Renal pelvis (tissue), 12 donors: ENCODE measurements around the gene GSTP1. TPM values are rescaled to one million over a fixed set of nuclear protein-coding genes. Genes with fewer than 3 reads are reported as not detected.
"Not testable (repeated sequence)": the region's sequence is repeated elsewhere in the genome, so short reads cannot be mapped to it uniquely, and the experiment has no call there.

Source experiments
- DNase-seq: peaks from one replicate; pipeline ENCODE4 v3.0.0-alpha.2; 2013
- long read RNA-seq, 16 experiments: transcript quantifications; one replicate each; lab custom pipeline, GENCODE V29; 2026
- polyA plus RNA-seq, 3 donors: library from polyadenylated mRNA; unstranded; fragments of 120-200 nt; gene quantifications; one replicate each; pipeline ENCODE4 v1.2.1, GENCODE V29; 2013; ENCODE audit not compliant: insufficient read length in 3 of 3

The GSTP1 gene
- polyA plus RNA-seq, result 100 to 1,000 TPM; 728 to 847 (median 806) TPM
- long read RNA-seq, donor 1, transcript GSTP1-202 (7 exons, 961 nt), result major isoform, 608 of 863 reads
- long read RNA-seq, donor 1, transcript GSTP1-203 (3 exons, 736 nt), result minor isoform, 30 of 863 reads
- long read RNA-seq, donor 1, partial matches to known transcripts, result 212 of 863 reads
- long read RNA-seq, donor 1, other reads (novel, unspliced or antisense), result 11 of 863 reads
- long read RNA-seq, donor 2, transcript GSTP1-203 (3 exons, 736 nt), result minor isoform, 23 of 902 reads
- long read RNA-seq, donor 2, transcript GSTP1-202 (7 exons, 961 nt), result major isoform, 686 of 902 reads
- long read RNA-seq, donor 2, partial matches to known transcripts, result 178 of 902 reads
- long read RNA-seq, donor 2, other reads (novel, unspliced or antisense), result 13 of 902 reads
- long read RNA-seq, donor 3, transcript GSTP1-202 (7 exons, 961 nt), result major isoform, 584 of 777 reads
- long read RNA-seq, donor 3, transcript GSTP1-203 (3 exons, 736 nt), result minor isoform, 39 of 777 reads
- long read RNA-seq, donor 3, partial matches to known transcripts, result 144 of 777 reads
- long read RNA-seq, donor 3, other reads (novel, unspliced or antisense), result 9 of 777 reads
- long read RNA-seq, donor 4, transcript GSTP1-203 (3 exons, 736 nt), result minor isoform, 40 of 1,198 reads
- long read RNA-seq, donor 4, transcript GSTP1-202 (7 exons, 961 nt), result major isoform, 829 of 1,198 reads
- long read RNA-seq, donor 4, partial matches to known transcripts, result 302 of 1,198 reads
- long read RNA-seq, donor 4, other reads (novel, unspliced or antisense), result 26 of 1,198 reads
- long read RNA-seq, donor 5, transcript GSTP1-202 (7 exons, 961 nt), result major isoform, 350 of 517 reads
- long read RNA-seq, donor 5, transcript GSTP1-203 (3 exons, 736 nt), result minor isoform, 14 of 517 reads
- long read RNA-seq, donor 5, partial matches to known transcripts, result 152 of 517 reads
- long read RNA-seq, donor 5, other reads (novel, unspliced or antisense), result 0 of 517 reads
- long read RNA-seq, donor 6, transcript GSTP1-203 (3 exons, 736 nt), result minor isoform, 28 of 803 reads
- long read RNA-seq, donor 6, transcript GSTP1-202 (7 exons, 961 nt), result major isoform, 568 of 803 reads
- long read RNA-seq, donor 6, partial matches to known transcripts, result 190 of 803 reads
- long read RNA-seq, donor 6, other reads (novel, unspliced or antisense), result 16 of 803 reads
- long read RNA-seq, donor 7, transcript GSTP1-202 (7 exons, 961 nt), result major isoform, 777 of 1,145 reads
- long read RNA-seq, donor 7, transcript GSTP1-203 (3 exons, 736 nt), result minor isoform, 69 of 1,145 reads
- long read RNA-seq, donor 7, partial matches to known transcripts, result 282 of 1,145 reads
- long read RNA-seq, donor 7, other reads (novel, unspliced or antisense), result 16 of 1,145 reads
- long read RNA-seq, donor 8, transcript GSTP1-203 (3 exons, 736 nt), result minor isoform, 15 of 301 reads
- long read RNA-seq, donor 8, transcript GSTP1-202 (7 exons, 961 nt), result major isoform, 214 of 301 reads
- long read RNA-seq, donor 8, partial matches to known transcripts, result 72 of 301 reads
- long read RNA-seq, donor 8, other reads (novel, unspliced or antisense), result 0 of 301 reads
- long read RNA-seq, donor 9, transcript GSTP1-202 (7 exons, 961 nt), result major isoform, 675 of 938 reads
- long read RNA-seq, donor 9, transcript GSTP1-203 (3 exons, 736 nt), result minor isoform, 47 of 938 reads
- long read RNA-seq, donor 9, partial matches to known transcripts, result 202 of 938 reads
- long read RNA-seq, donor 9, other reads (novel, unspliced or antisense), result 12 of 938 reads
- long read RNA-seq, donor 10, transcript GSTP1-203 (3 exons, 736 nt), result minor isoform, 26 of 891 reads
- long read RNA-seq, donor 10, transcript GSTP1-202 (7 exons, 961 nt), result major isoform, 650 of 891 reads
- long read RNA-seq, donor 10, partial matches to known transcripts, result 210 of 891 reads
- long read RNA-seq, donor 10, other reads (novel, unspliced or antisense), result 5 of 891 reads
- long read RNA-seq, donor 11, transcript GSTP1-203 (3 exons, 736 nt), result minor isoform, 40 of 640 reads
- long read RNA-seq, donor 11, transcript GSTP1-202 (7 exons, 961 nt), result major isoform, 453 of 640 reads
- long read RNA-seq, donor 11, partial matches to known transcripts, result 147 of 640 reads
- long read RNA-seq, donor 11, other reads (novel, unspliced or antisense), result 0 of 640 reads
- long read RNA-seq, donor 12, transcript GSTP1-202 (7 exons, 961 nt), result major isoform, 824 of 1,192 reads
- long read RNA-seq, donor 12, transcript GSTP1-203 (3 exons, 736 nt), result minor isoform, 42 of 1,192 reads
- long read RNA-seq, donor 12, partial matches to known transcripts, result 307 of 1,192 reads
- long read RNA-seq, donor 12, other reads (novel, unspliced or antisense), result 19 of 1,192 reads
- long read RNA-seq, donor 13, transcript GSTP1-203 (3 exons, 736 nt), result minor isoform, 47 of 567 reads
- long read RNA-seq, donor 13, transcript GSTP1-202 (7 exons, 961 nt), result major isoform, 374 of 567 reads
- long read RNA-seq, donor 13, partial matches to known transcripts, result 141 of 567 reads
- long read RNA-seq, donor 13, other reads (novel, unspliced or antisense), result 5 of 567 reads
- long read RNA-seq, donor 14, result 0 reads
- long read RNA-seq, donor 15, transcript GSTP1-202 (7 exons, 961 nt), result major isoform, 890 of 1,368 reads
- long read RNA-seq, donor 15, transcript GSTP1-203 (3 exons, 736 nt), result minor isoform, 62 of 1,368 reads
- long read RNA-seq, donor 15, partial matches to known transcripts, result 390 of 1,368 reads
- long read RNA-seq, donor 15, other reads (novel, unspliced or antisense), result 24 of 1,368 reads
- long read RNA-seq, donor 16, transcript GSTP1-202 (7 exons, 961 nt), result major isoform, 695 of 944 reads
- long read RNA-seq, donor 16, transcript GSTP1-203 (3 exons, 736 nt), result minor isoform, 35 of 944 reads
- long read RNA-seq, donor 16, partial matches to known transcripts, result 202 of 944 reads
- long read RNA-seq, donor 16, other reads (novel, unspliced or antisense), result 12 of 944 reads

DNA sequence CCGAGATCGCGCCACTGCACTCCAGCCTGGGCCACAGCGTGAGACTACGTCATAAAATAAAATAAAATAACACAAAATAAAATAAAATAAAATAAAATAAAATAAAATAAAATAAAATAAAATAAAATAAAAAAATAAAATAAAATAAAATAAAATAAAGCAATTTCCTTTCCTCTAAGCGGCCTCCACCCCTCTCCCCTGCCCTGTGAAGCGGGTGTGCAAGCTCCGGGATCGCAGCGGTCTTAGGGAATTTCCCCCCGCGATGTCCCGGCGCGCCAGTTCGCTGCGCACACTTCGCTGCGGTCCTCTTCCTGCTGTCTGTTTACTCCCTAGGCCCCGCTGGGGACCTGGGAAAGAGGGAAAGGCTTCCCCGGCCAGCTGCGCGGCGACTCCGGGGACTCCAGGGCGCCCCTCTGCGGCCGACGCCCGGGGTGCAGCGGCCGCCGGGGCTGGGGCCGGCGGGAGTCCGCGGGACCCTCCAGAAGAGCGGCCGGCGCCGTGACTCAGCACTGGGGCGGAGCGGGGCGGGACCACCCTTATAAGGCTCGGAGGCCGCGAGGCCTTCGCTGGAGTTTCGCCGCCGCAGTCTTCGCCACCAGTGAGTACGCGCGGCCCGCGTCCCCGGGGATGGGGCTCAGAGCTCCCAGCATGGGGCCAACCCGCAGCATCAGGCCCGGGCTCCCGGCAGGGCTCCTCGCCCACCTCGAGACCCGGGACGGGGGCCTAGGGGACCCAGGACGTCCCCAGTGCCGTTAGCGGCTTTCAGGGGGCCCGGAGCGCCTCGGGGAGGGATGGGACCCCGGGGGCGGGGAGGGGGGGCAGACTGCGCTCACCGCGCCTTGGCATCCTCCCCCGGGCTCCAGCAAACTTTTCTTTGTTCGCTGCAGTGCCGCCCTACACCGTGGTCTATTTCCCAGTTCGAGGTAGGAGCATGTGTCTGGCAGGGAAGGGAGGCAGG is at the start of gene GSTP1:
Gene GSTP1 (plus strand): TSS at position 566 of the 958 bp plus-strand sequence. CDS start 32 bp downstream, at position 598.
- peak; percentile 95 for DNase-seq

DNA sequence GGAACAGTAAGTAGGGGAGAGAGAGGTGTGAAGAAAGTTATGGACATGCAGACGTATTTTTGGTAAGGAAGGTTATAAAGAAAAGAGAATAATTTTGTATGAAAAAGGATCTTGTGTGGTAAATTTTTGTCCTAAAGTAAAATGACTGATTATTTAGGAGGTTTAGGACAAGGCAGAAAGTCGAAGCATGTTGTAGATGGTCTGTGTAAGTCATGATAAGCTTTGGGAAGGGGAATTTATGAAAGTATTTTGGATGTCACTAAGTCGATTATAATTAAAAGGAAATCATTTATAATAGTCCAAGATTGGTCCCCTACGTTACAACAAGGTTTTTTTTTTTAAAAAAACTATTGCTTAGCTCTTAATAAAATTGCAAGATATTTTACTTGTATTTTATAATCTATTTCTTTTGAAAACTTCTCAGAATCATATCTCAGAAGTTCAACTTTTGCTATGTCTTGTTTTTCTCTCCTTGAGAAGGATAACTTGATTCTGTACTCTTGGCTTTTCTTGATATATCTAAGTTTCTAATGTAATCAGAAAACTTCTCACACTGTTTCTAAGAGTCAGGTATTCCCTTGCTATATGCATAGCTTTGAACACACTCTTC is 49.4 kb upstream of the GSTP1 start:
- no peak for DNase-seq

DNA sequence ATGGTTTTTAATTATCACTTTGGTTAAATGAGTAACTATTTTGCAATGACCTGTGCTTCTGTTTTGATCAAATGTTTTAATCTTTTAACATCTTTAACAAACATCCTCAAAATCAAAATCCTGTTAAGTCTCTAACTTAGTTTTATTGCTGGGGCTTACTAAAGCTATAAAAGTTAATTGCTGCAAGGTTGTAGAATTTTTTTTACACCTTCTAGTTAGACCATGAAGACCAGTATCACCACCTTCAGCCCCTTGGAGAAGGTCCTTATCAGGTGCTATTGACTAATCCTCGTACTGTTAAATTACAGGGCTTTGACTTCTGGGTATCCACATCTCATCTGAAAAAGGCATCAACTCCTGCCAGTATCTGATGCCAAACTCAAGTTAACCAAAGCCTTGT is 48.1 kb upstream of the GSTP1 start:
- no peak for DNase-seq

DNA sequence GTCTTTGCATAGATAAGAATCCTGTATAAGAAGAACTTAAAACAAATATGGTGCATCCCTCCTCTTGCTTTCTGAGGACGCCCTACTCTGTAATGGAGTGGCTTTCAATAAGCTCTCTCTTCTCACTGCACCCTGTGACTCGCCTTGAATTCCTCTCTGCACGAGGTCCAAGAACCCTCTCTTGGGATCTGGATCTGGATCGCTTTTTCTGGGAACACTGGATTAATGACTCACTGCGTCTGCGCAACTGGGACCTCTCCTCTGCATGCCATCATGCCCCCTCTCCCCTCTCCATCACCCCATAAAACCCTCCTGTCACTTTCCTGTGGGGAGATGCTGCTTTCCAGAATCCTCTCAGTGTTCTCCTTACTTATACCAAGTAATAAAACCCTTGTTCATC is 45.3 kb upstream of the GSTP1 start:
- no peak for DNase-seq

DNA sequence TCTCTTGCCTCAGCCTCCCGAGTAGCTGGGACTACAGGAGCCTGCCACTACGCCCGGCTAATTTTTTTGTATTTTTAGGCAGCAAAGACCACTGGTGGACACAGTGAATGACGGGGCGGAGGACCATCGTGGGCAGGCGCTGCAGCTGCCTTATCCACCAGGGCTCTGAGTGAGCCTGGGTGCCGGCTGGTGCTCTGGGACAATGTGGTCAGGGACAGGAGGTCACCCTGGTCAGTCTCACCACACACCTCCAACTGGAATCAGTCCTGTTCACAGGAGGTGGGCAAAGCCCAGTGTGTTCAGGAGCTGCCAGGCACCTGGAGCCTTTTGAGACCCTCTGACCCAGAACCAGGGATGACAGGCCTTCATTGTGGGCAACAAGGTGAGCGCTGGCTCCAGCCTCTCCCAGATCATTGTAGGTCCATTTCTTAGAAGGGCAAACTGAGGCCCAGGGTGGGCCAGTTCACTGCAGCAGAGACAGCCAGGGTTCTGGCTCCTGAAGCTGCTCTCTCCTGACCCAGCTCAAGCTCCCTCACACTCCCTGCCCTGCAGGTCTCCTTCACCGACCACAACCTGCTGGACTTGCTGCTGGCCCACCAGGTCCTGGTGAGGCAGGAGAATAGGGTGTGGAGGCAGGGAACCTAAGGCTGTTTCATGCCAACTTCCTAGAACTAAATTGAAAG is 44.6 kb upstream of the GSTP1 start:
- no peak for DNase-seq

DNA sequence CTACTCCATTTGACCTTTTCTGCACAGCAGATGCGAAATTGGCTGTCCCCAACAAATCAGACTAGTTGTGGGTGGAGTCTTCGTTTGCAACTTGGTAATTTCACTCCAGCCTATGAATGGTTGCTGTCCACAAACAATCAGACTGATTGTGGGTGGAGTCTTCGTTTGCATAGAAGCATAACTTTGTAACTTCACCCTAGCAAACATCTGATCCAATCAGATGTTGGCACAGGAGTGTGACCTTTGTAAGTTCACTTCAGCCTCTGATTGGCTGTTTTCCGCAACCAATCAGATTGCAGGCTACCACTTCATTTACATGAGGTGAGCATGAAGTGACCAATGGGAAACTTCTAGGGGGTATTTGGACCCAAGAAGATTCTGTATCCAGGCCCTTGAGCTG is 44.1 kb upstream of the GSTP1 start:
- DNase-seq, result no peak

DNA sequence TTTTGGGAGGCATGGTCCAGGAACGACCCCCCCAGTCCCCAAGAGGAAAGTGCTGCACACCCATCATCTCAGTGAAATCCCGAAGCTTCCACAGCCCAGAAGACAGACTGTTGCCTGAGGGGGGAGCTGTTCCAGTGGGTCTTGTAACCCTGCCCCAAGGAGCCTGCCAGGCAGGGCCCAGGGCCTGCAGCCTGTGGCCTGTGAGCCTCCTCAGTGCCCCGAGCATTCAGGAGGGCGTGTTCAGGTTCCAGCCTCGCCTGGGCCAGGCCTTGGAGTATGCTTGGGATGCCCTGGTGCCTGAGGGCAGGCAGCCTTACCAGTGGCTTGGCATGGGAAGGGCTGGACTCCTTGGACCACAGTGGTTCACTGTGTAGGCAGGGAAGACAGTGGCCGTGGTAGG is 42.4 kb upstream of the GSTP1 start:
- DNase-seq, result no peak

DNA sequence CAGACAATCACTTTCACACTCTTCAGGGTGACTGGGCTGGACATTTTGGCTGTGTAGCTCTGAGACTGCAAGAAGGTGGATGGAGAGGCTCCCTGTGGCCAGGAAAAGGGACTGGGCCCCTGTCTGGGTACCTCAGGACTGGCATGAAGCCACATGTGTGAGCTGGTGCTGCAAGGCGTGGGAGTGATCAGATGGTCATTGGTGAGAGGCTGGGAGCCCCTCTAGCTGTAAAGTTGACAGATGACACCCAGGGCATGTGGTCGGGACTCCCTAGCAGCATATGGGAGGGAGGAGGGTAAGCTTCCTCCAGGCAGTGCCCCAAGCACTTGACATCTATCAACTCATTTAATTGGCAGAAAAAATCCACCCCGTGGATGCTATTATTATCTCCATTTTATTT is 41.4 kb upstream of the GSTP1 start:
- DNase-seq, result no peak

DNA sequence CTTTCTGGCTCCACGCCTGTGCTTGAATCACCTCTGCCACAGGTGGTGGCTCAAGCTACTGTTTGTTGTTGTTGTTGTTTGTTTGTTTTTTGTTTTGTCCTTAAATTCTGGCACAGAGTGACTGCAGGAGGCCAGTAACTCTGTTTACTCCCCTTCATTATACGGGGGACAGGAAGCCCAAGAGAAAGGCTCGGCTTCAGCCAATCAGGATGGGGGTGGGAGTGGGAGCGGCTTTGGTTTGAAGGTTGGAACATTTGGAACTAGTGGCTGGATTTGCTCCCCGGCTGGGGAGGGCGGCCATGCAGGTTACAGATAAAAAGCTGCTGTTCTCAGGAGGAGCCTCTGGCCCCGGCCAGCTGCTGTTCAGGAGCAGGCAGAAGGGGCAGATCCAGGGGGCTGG is 40.6 kb upstream of the GSTP1 start:
- DNase-seq, result no peak

DNA sequence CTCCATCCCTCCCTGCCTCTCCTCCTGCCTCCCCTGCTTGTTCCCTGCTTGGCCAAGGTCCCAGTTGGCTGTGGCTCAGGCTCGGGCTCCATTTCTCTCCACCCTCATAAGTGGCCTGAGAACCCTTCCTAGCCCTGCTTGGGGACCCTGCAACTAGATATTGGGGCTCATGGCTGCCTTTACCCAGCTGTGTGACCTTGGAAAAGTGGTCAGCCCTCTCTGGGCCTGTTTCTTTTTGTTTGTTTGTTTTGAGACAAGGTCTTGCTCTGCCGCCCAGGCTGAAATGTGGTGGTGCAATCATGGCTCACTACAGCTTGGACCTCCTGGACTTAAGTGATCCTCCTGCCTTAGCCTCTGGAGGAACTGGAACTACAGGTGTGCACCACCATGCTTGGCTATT is 40.0 kb upstream of the GSTP1 start:
- DNase-seq, result no peak

DNA sequence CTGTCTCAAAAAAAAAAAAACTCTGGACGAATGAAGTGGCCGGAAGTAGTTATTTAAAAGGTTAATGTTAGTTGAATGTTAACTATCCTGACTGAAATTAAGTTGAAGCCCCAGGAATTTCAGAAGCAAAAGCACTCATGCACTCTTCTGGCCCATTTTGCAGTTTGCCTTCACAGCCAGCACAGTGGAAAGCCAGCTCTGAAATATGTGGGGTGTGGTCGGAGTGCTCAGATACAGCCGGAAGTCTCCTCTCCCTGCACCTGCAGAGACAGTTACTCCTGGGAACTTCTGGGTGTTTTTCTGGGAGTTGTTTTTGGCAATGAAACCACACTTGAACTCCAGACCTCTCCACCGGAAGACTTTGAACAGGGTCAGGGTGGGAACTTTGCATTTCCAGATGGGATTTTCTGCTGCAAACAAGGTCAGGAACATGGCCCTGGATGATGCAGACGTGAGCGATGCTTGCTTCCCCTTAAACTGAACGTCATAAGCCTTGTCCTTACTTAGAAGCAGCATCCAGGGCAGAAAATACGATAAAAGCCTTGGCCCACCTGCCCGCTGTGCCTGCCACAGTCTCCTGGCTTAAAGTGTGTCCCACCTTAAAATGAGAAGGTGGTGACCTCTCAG is 38.9 kb upstream of the GSTP1 start:
- DNase-seq, result no peak

DNA sequence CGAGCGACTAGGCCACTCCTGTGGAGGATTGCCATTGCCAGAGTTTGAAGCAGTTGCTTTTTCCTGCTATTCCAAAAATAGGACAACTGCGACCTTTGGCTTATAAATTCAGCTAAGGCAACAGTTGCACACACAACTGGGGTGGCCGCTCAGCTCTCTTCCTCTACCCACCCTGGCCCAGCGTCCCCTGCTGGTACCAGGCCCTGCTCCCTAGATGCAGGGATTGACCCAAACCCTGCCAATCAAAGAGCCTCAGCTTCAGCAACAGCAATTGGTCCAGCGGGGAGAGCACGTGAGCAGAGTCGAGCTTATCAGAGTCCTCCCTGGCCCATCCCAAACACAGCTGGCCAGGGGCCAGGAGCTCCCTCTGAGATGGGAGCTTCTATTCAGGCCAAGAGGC is 38.3 kb upstream of the GSTP1 start:
- no peak for DNase-seq

DNA sequence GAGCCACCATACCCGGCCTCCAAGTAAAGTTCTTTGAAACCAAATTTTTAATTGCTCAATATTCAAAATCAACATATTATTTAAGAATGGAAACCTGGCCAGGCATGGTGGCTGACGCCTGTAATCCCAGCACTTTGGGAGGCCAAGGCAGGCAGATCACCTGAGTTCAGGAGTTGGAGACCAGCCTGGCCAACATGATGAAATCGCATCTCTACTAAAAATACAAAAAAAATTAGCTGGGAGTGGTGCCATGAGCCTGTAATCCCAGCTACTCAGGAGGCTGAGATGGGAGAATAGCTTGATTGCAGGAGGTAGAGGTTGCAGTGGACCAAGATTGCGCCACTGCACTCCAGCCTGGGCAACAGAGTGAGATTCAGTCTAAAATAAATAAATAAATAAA is 35.5 kb upstream of the GSTP1 start:
- not testable (repeated sequence) for DNase-seq

DNA sequence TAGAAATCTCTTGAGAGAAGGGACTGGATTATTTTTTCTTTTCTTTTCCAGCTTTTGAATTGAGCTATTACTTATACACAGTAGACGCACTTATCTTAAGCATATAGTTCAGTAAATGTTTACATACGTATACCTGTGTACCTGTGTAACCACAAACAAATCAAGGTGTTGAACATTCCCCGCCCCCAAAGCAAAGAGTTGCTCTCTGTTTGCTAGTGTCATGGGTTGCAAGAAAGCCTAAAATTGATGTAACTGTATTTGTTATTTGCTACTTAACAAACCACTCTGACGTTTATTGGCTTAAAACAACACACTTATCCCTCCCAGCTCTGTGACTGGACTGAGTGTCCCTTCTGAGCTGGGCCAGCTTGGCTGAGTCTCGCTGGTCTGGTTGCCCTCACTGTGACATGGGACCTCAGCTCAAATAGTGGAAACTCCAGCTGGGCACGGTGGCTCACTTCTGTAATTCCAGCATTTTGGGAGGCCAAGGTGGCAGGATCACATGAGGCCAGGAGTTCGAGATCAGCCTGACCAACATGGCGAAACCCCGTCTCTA is 35.0 kb upstream of the GSTP1 start:
- DNase-seq, result no peak

DNA sequence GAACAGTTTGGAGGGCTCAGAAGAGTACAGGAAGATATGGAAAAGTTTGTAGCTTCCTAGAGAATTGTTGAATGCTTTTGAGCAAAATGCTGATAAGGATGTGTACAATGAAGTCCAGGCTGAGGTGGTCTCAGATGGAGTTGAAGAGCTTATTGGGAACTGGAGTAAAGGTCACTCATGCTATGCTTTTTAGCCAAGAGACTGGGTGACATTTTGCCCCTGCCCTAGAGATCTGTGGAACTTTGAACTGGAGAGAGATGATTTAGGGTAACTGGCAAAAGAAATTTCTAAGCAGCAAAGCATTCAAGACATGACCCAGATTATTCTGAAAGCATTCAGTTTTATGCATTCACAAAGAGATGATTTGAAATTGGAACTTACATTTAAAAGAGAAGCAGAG is 32.5 kb upstream of the GSTP1 start:
- DNase-seq, result no peak
